Endothelial cell of umbilical vein (primary cell): ENCODE measurements around the gene CCDC15. TPM values are rescaled to one million over a fixed set of nuclear protein-coding genes. Genes with fewer than 3 reads are reported as not detected.

Source experiments
- BruUV-seq: library from RNA; stranded (reverse); fragments of 400-500 nt; replicated peaks from 2 replicates; lab custom pipeline; 2021; lab: Mats Ljungman, UMichigan
- CTCF ChIA-PET: fragments of 300-600, 350-600 bp; sonication (Branson Sonifier 250); formaldehyde crosslinking; loops from one replicate; lab custom pipeline; 2021; ENCODE audit warnings: antibody characterized with exemption, inconsistent platforms; lab: Charles Lee
- POLR2A ChIA-PET: fragments of 300-600, 350-600 bp; sonication (Branson Sonifier 250); formaldehyde crosslinking; loops from one replicate; lab custom pipeline; 2021; ENCODE audit warnings: antibody characterized with exemption, inconsistent platforms; lab: Charles Lee
- DNase-seq: peaks from one replicate; pipeline ENCODE4 v3.0.0-alpha.2; 2011; ENCODE audit warnings: low read depth, low spot score
- FAIRE-seq: peaks from 2 replicates; lab custom pipeline; 2011; peaks lifted over from hg19 to GRCh38; lab: Jason Lieb, UNC
- H2AFZ ChIP-seq: 2 replicates; pipeline ENCODE4 v1.6.0; 2012; ENCODE audit warnings: low read depth, low read length, control low read depth, inconsistent platforms
- H3K27ac ChIP-seq: 2 replicates; pipeline ENCODE4 v1.5.1; 2011; ENCODE audit warnings: low read depth, mild to moderate bottlenecking, control low read depth, low read length, moderate library complexity; ENCODE audit not compliant: insufficient read depth
- H3K27me3 ChIP-seq, 2 experiments: 2 replicates each; pipeline versions ENCODE4 v1.6.0 to v1.6.1; 2011; ENCODE audit warnings: low read length in 2 of 2, mixed read lengths in 1 of 2; ENCODE audit not compliant: control insufficient read depth in 2 of 2, insufficient read depth in 2 of 2
- H3K36me3 ChIP-seq, 2 experiments: 2 replicates in 1 of 2; 3 replicates in 1 of 2; pipeline ENCODE4 v1.5.1; 2011; ENCODE audit warnings: low read length in 2 of 2, mild to moderate bottlenecking in 1 of 2, moderate library complexity in 1 of 2; ENCODE audit not compliant: control insufficient read depth in 2 of 2, insufficient read depth in 2 of 2; ENCODE audit errors: extremely low read depth in 1 of 2
- H3K4me1 ChIP-seq: 3 replicates; pipeline ENCODE4 v1.5.1; 2011; ENCODE audit warnings: mild to moderate bottlenecking, low read length; ENCODE audit not compliant: control insufficient read depth, insufficient read depth; ENCODE audit errors: extremely low read depth
- H3K4me2 ChIP-seq: 2 replicates; pipeline ENCODE4 v1.6.1; 2011; ENCODE audit warnings: low read length, control low read depth, mixed read lengths; ENCODE audit not compliant: insufficient read depth
- H3K4me3 ChIP-seq, 3 experiments: fragments of 200-600 bp in 1 of 3; sonication (generic), shearing (Covaris generic) in 1 of 3; replicated peaks in 1 of 3; 2 replicates each; pipeline ENCODE4 v1.5.1; 2011 to 2016; ENCODE audit warnings: control low read depth in 3 of 3, low read length in 3 of 3, mild to moderate bottlenecking in 2 of 3, inconsistent platforms in 1 of 3, low read depth in 1 of 3, moderate library complexity in 1 of 3; ENCODE audit not compliant: insufficient read depth in 1 of 3
- H3K79me2 ChIP-seq: 2 replicates; pipeline ENCODE4 v1.6.0; 2012; ENCODE audit warnings: low read length, inconsistent platforms; ENCODE audit not compliant: control insufficient read depth, insufficient read depth
- H3K9ac ChIP-seq: replicated peaks from 2 replicates; pipeline ENCODE3; 2011; ENCODE audit warnings: low read length, control low read depth; ENCODE audit not compliant: insufficient read depth; ENCODE audit errors: extremely low read depth
- H3K9me1 ChIP-seq: replicated peaks from 3 replicates; pipeline ENCODE4 v1.6.0; 2011; ENCODE audit warnings: mild to moderate bottlenecking, low read length; ENCODE audit not compliant: control insufficient read depth, insufficient read depth; ENCODE audit errors: extremely low read depth
- H3K9me3 ChIP-seq: replicated peaks from 2 replicates; pipeline ENCODE4 v1.5.1; 2012; ENCODE audit warnings: low read length, inconsistent platforms; ENCODE audit not compliant: control insufficient read depth, insufficient read depth
- H4K20me1 ChIP-seq: replicated peaks from 2 replicates; pipeline ENCODE3; 2011; ENCODE audit warnings: mild to moderate bottlenecking, low read length; ENCODE audit not compliant: control insufficient read depth, insufficient read depth; ENCODE audit errors: extremely low read depth
- CTCF ChIP-seq, 2 donors: IDR thresholded peaks; 1 replicate in 1 of 2; 2 replicates in 1 of 2; pipeline ENCODE4 v1.5.1; 2011; ENCODE audit warnings: low read length in 2 of 2, mild to moderate bottlenecking in 2 of 2, moderate library complexity in 2 of 2, control low read depth in 1 of 2, inconsistent platforms in 1 of 2, low read depth in 1 of 2; ENCODE audit not compliant: insufficient read depth in 1 of 2; ENCODE audit errors: extremely low read depth in 1 of 2
- EZH2 ChIP-seq: IDR thresholded peaks from 2 replicates; pipeline ENCODE4 v1.6.1; 2012; ENCODE audit warnings: borderline replicate concordance, low read depth, mild to moderate bottlenecking, moderate library complexity, low read length, inconsistent platforms; ENCODE audit not compliant: severe bottlenecking
- FOS ChIP-seq: IDR thresholded peaks from 2 replicates; pipeline ENCODE4 v1.6.1; 2011; ENCODE audit warnings: mild to moderate bottlenecking, low read length, moderate library complexity, borderline replicate concordance; ENCODE audit not compliant: insufficient read depth
- GATA2 ChIP-seq: IDR thresholded peaks from 2 replicates; pipeline ENCODE4 v1.7.0; 2011; ENCODE audit warnings: low read depth, mild to moderate bottlenecking, moderate library complexity, mixed read lengths, low read length; ENCODE audit not compliant: insufficient read length, insufficient read depth
- JUN ChIP-seq: IDR thresholded peaks from 2 replicates; pipeline ENCODE4 v1.6.1; 2011; ENCODE audit warnings: borderline replicate concordance, low read depth; ENCODE audit not compliant: insufficient read length, insufficient read depth
- MAX ChIP-seq: IDR thresholded peaks from 2 replicates; pipeline ENCODE4 v1.6.1; 2011; ENCODE audit not compliant: insufficient read depth, insufficient read length
- MYC ChIP-seq: IDR thresholded peaks from one replicate; pipeline ENCODE4 v1.6.1; 2011; ENCODE audit warnings: mild to moderate bottlenecking, low read depth, low read length
- POLR2A ChIP-seq: IDR thresholded peaks from 2 replicates; pipeline ENCODE4 v1.6.1; 2012; ENCODE audit warnings: low read depth, mild to moderate bottlenecking, control low read depth, low read length
- POLR2AphosphoS5 ChIP-seq: IDR thresholded peaks from 2 replicates; pipeline ENCODE4 v1.6.1; 2012; ENCODE audit warnings: low read depth, mild to moderate bottlenecking, control low read depth, low read length, moderate library complexity; ENCODE audit not compliant: insufficient read depth
- dilution Hi-C: fragments of 300-500 bp; cut with MboI; formaldehyde crosslinking; loops from one replicate; pipeline ENCODE4 v1.15.0; 2019; ENCODE audit warnings: low sequenced_read_pairs; ENCODE audit not compliant: extremely low pct_ligation_motif_present
- intact Hi-C: fragments of 100-400 bp; cut with micrococcal nuclease; formaldehyde crosslinking; loops from one replicate; pipeline ENCODE4 v1.10.0; 2022
- polyA plus RNA-seq, 4 experiments: library from polyadenylated mRNA; depleted of rRNA in 3 of 4; stranded (reverse) in 3 of 4; unstranded in 1 of 4; fragments of >200 nt; gene quantifications; 2 replicates each; pipeline versions ENCODE4 v1.2.1 to v1.2.3, GENCODE V29; 2011 to 2012; ENCODE audit warnings: missing spikeins in 1 of 4
- total RNA-seq: library from RNA; stranded (reverse); gene quantifications from 2 replicates; pipeline ENCODE4 v1.2.3, GENCODE V29; 2021

Gene CCDC15
- total and polyA plus RNA-seq, 2 donors (not counting 3 experiments of a cell fraction or from before 2014, with no cell fraction given): 0.75 to 3.8 TPM

- Histone ChIP-seq H3K27me3 (peaks cover 0 to 3% of the 10 kb centered on the region in 2 experiments), H3K4me2 (no peak overlapping the region), H3K9me3 (no peaks in the 10 kb centered on the region), H3K4me1 (peaks cover 6% of the 10 kb centered on the region), H3K4me3 (no peak overlapping the region), H3K9me1 (no peaks in the 10 kb centered on the region), H3K36me3 (no peaks in the 10 kb centered on the region), H3K79me2 (no peaks in the 10 kb centered on the region), H3K27ac (no peak overlapping the region), H4K20me1 (no peaks in the 10 kb centered on the region), H2AFZ (no peak overlapping the region), H3K9ac (no peak overlapping the region)
- TF ChIP-seq MAX (no peak), FOS (no peak), EZH2 (no peak), POLR2A (no peak), JUN (no peak), MYC (no peak), CTCF (IDR thresholded peaks at IDR 0.05; ENCODE audit: extremely low read depth in 1 of 2, insufficient read depth in 1 of 2, low read depth in 1 of 2, low read length in 2 of 2) (no peak), POLR2AphosphoS5 (no peak), GATA2 (no peak)
- no TSS peak for BruUV-seq
- intact Hi-C loops: no loop called here
- FAIRE-seq (no peak), DNase-seq (no peak)
- POLR2A ChIA-PET: no interaction called here
- CTCF ChIA-PET: interaction anchor here (1.6 to 3.2 kb wide), 2 partner anchors 38 to 61 kb away, joined by 3 to 19 read pairs; no protein-coding TSS in a partner anchor
- dilution Hi-C loops: no loop called here
These were observed 16.6 kb upstream of the CCDC15 start for GRCh38 chr11:124937336-124937935.
